Measurements from ENCODE around the gene EDA.
"Not testable (repeated sequence)": the region's sequence is repeated elsewhere in the genome, so short reads cannot be mapped to it uniquely, and the experiment has no call there.

EDA gene

DNA sequence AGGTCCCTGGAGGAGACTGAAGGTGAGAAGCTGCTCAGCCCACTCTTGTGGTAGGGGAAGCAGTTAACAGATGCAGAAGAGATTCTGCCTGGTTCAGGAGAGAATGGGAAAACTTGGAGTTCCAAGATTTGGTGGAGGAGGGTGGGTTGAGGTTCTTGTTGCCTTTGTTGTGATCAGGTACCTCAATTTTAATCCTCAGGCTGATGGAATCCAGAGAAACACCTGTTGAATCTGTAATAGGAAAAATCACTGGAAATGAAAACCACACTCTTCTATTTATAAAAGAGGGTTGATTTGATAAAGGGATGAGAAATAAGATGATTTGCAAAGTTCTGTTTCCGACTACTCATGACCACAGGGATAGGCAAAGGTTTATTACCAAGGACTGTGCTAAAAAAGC lies 132.1 kb downstream of the EDA start:
- no peak for DNase-seq

DNA sequence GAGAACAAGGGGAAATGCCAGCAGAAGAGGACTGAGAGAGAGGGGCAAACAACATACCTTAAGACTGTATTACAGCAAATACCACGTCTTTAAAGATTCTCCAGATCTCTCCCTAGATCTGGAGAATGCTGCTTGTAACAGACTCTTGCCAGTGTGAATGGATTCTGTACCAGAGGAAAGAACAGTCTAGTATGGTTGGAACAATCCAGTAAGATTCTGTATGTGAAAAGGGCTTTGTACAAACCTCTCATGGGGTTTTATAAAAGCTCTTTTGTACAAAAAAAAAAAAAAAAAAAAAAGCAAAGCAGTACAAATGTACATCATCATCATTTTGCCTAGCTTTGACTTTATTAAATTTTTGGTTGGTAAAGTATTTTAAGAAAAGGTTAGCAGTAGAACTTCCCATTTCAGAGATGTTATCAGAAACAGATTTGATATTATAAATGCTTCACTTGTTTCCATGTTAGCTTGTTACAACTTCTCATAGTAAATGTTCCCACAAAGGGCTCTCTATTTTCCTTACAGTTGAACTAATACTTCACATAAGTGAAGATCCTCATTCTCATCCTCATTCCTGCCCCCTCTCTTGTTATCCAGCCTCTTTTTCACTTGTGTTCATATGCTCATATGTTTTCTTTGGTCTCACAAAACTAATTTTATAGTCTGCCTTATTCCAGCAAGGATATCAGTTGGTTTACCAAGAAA lies 144.2 kb downstream of the EDA start:
- DNase-seq, result no peak

DNA sequence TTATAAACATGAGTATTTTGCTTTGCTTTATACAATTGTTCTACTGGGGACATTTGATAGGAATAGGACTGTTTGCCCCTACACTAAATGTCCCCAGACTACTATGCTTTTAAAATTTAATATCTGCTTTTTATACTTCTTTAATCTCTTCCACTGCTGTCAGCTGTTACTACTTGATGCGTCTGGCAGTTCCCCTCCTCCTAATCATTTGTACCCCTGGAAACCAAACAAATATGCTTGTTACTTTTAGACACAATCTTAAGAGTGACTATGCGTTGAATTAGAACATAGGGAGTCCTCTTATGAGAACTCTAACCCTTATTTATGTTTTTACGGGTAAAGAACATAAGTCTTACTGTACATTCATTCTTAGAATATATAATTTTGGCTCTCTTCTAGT lies 145.7 kb downstream of the EDA start:
- DNase-seq, result no peak

- DNase-seq, result no peak
Observed at GRCh38 chrX:69762340-69762739, 146.4 kb downstream of the EDA start.

GRCh38 chrX:69793260-69793935 lies 177.5 kb downstream of the EDA start:
- DNase-seq, result no peak

DNA sequence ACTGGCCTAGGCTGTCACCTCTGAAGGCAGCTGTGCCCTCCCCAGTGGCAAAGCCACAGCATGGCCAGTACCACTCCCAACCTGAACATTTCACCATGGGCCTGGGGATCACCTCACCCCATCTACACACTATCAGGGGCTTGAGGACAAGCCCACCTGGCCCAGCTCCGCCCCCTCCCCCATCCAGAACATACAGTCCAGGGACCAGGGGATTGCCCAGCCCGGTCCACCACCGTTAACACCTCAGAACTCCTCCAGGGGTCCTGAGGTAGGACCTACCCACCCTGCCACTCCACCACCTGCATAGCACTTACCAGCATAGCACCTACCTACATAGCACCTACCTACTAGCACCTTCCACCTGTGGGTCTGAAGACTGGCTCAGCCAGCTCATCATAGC lies 179.8 kb downstream of the EDA start:
- no peak for DNase-seq

DNA sequence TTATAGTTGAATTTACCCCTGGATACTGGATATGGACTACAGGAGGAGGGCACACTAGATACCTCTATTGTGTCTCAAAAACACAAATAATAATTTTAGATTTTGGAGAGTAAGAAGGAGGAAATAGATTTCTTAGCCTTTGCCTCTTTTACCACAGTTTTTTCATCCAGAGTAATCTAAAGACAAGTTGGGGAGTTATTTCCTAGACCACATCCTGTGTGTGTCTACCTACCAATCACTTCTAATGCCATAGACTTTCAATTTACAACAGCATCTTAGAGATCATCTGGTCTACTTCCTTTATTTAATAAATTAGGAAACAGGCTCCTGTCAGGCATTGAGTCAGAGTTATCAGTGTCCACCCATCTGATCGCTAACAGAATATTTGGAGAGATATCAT lies 191.5 kb downstream of the EDA start:
- DNase-seq, result no peak

DNA sequence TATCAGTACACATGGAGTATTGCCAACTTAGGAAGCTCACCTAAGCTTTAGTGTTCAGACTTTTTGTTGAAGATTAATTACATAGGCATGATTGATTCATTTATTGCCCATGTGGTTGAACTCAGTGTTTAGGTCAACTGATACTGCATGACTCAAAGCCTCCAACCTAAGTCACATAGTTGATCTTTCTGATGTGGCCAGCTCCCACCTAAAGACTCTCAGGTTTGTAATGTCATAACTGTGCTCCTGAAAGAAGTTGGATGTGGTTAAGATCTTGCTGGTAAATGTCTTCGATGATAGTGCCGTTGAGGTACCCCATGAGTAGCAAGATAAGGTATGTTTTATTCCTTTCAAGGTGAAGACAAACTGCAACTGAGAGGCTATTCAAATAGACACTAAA lies 192.5 kb downstream of the EDA start:
- no peak for DNase-seq

GRCh38 chrX:69813677-69814076 lies 197.8 kb downstream of the EDA start:
- no peak for DNase-seq

GRCh38 chrX:69815063-69815462 lies 199.2 kb downstream of the EDA start:
- no peak for DNase-seq

GRCh38 chrX:69815519-69815918 lies 199.6 kb downstream of the EDA start:
- no peak for DNase-seq

DNA sequence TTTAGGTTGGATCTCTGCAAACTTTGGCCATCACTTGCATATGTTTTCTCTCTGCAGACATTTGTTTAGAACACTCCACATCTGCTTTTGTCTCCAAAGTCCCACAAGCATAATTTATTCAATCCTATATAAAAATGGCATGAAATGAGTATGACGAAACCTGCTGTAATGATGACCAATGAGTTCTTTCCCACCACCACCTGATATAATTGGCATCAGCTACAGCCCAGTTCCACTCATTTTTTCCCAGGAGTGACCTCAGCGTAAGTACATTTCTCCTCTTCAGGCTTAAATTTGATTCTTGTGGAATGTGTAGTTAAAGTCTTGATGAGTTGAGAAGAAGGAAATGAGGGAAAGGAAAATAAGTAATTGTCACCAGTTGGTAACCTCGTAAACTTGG lies 228.7 kb downstream of the EDA start:
- DNase-seq, result no peak

- DNase-seq, result not testable (repeated sequence)
Observed at GRCh38 chrX:69859999-69860398, 244.1 kb downstream of the EDA start.

GRCh38 chrX:69876221-69876620 lies 260.3 kb downstream of the EDA start:
- no peak for DNase-seq

DNA sequence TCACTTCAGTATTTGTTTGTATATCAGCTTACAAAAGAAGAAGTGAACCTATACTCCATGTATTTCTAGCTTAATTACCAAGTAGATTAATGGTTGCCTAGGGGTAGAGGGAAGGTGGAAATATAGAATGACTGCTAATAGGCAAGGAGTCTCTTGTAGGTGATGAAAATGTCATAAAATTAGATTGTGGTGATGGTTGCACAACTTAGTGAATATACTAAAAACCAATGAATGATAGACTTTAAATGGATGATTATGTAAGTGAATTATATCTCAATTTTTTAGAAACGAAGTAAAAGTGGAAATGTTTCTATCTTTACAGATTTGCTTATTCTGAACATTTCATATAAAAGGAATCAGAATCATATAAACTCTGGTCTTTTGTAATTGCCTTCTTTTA lies 268.3 kb downstream of the EDA start:
- DNase-seq, result no peak

DNA sequence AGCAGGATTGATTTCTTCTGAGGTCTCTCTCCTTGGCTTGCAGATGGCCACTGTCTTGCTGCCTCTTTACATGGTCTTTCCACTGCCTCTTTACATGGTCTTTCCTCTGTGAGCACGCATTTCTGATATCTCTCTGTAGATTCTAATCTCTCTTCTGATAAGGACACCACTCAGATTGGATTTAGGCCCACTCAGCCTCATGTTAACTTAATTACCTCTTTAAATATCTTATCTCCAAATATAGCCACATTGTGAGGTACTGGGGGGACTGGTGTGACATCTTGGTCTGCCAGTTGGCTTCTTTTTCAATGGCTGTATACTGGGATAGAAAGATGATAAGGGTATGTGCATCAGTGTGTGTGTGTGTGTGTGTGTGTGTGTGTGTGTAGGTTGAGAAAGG lies 280.1 kb downstream of the EDA start:
- no peak for DNase-seq

GRCh38 chrX:69900491-69900890 lies 284.6 kb downstream of the EDA start:
- DNase-seq, result no peak

- DNase-seq, result no peak
Observed at GRCh38 chrX:69906447-69906846, 290.5 kb downstream of the EDA start.

DNA sequence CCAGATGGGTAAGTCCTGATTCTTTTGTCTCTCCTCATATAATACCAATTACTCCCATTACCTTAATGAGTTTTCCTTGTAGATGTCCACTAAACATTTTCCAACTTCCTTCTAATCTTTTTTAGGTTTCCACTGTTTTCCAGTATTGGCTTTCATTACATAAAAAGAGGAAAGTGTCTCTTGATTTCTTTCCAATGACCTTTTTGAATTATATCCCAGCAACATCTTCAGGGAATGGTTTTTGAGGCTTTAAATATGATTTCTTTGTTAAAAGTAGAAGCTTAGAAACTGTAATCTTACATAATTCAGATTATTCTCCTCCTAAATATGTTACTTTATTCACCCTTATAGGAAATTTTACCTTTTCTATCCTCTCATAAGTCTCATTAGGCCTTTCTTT lies 298.9 kb downstream of the EDA start:
- no peak for DNase-seq

DNA sequence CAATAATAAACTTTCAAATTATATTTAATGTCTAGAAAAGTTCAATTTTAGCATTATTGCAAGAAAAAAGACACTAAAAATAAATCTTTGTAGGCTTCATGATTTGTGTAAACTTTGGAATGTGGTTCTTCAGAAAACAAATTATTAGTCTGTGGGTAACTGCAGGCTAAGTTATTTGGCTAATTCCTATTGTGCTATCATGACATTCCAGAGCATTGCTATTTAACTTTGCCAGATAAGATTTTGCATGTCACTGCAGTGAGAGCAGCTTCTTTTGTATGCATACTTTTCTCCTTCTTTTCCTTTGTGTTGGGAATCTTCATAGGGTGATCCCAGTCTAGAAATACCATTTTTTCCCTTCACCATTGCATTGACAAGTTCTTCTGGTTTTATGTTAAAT lies 303.8 kb downstream of the EDA start:
- DNase-seq, result no peak

DNA sequence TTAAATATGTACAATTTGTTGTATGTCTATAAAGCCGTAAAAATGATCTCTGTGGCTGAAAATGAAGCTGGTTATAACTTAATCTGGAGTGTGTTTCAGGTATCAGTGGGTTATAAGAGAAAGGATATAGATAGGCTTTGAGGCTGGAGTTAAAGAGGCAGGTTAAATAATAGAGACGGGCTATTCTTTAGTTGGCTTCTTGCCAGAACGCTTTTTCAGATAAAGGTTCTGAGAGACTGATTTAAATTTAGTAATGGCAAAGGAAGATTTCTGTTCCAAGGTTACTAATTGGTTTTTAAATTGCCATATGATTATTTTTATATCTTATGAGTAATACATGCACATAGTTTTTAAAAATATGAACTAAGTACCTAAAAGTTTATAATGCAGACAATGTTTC lies 316.4 kb downstream of the EDA start:
- DNase-seq, result no peak

DNA sequence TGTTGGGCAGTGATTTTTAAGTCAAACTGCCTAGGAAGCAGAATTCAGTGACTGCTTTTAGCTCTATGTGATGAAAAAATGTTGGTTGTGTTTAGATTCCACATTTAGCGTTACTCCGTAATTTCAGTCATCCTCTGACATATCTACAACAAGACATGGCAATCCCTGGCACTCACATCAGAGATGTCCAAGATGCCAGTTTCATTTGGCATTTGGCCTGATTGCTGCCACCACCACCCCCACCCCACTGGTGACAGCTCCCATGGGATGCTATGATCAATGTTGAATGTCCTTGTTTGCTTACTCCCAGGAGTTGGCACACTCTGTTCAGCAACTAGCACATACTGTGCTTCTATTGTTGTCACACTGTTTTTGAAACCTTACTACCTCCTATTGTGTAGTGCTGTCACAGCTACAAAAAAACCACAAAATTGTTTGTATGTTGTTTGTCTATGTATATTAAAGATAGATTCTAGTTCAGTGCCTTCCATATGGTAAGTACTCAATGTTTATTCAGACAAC lies 332.4 kb downstream of the EDA start:
- DNase-seq, result no peak

DNA sequence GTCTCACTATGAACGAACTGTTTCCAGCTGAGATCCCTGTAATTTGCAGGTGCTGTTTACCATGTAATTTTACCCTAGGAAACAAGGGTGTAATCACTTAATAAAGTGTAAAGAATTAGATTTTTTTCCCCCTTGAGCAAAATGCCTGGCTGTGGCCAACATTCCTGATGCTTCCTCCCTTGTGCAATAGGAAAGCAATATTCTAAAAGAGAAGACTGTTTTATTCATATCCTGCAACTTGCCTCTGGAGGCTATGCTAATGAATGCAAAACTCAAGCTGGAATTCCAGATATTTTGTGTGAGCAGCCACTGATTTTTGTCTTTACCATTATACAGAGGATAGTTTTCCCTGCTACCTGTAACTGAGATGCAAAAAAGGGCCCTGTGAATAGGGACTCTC lies 335.8 kb downstream of the EDA start:
- no peak for DNase-seq

DNA sequence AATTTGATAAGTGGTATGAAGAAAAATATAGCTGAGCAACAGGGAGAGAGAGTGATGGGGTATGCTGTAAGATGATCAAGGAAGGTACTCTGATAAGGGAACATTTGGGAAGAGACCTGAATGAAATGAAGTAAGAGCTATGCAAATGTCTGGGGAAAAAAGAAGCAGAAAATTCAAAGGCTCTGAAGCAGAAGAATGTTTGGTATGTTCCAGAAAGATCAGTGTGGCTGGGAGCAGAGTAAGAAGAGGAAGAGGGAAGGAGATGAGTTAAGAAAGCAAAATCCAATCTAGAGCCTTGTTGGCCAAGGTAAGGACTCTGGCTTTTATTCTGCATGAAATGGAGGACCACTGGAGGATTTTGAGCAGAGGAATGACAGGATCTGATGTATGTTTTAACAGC lies 343.8 kb downstream of the EDA start:
- DNase-seq, result no peak
